H1 (cell line): ENCODE data around the gene CHST8. TPM values are rescaled to one million over a fixed set of nuclear protein-coding genes. Genes with fewer than 3 reads are reported as not detected.

Experiments
- CTCF ChIA-PET: fragments of 300-600 bp; sonication (Branson Sonifier 250); formaldehyde crosslinking; loops from one replicate; lab custom pipeline; 2021; ENCODE audit not compliant: partially characterized antibody; lab: Charles Lee
- POLR2A ChIA-PET: fragments of 300-600 bp; sonication (Branson Sonifier 250); formaldehyde crosslinking; loops from one replicate; lab custom pipeline; 2021; ENCODE audit warnings: inconsistent platforms; ENCODE audit not compliant: partially characterized antibody; lab: Charles Lee
- DNase-seq, 2 experiments: peaks; one replicate each; pipeline versions ENCODE4 v3.0.0 to v3.0.0-alpha.2; 2010 to 2022; ENCODE audit warnings: low spot score in 2 of 2, low read depth in 1 of 2, mixed read lengths in 1 of 2
- FAIRE-seq: peaks from 2 replicates; lab custom pipeline; 2011; peaks lifted over from hg19 to GRCh38; lab: Jason Lieb, UNC
- H2AFZ ChIP-seq: 2 replicates; pipeline ENCODE4 v1.8.1; 2012; ENCODE audit warnings: low read length, inconsistent platforms
- H2AK5ac ChIP-seq: 2 replicates; pipeline ENCODE4 v1.6.1; 2013; ENCODE audit warnings: low read depth, low read length
- H2BK120ac ChIP-seq: replicated peaks from 2 replicates; pipeline ENCODE3; 2013; ENCODE audit warnings: low read depth, low read length, inconsistent platforms
- H2BK12ac ChIP-seq: 2 replicates; pipeline ENCODE4 v1.6.1; 2013; ENCODE audit warnings: low read depth, low read length
- H2BK15ac ChIP-seq: 2 replicates; pipeline ENCODE4 v1.6.1; 2013; ENCODE audit warnings: low read length
- H2BK20ac ChIP-seq: 2 replicates; pipeline ENCODE4 v1.6.1; 2013; ENCODE audit warnings: low read length
- H2BK5ac ChIP-seq: 2 replicates; pipeline ENCODE4 v1.6.1; 2013; ENCODE audit warnings: low read depth, low read length
- H3K14ac ChIP-seq: 2 replicates; pipeline ENCODE4 v1.6.1; 2013; ENCODE audit warnings: inconsistent platforms; ENCODE audit not compliant: insufficient read length
- H3K18ac ChIP-seq: 2 replicates; pipeline ENCODE4 v1.6.1; 2013; ENCODE audit warnings: low read length; ENCODE audit errors: extremely low read depth
- H3K23ac ChIP-seq: 2 replicates; pipeline ENCODE4 v1.6.1; 2013; ENCODE audit warnings: inconsistent platforms; ENCODE audit not compliant: insufficient read length
- H3K23me2 ChIP-seq: 2 replicates; pipeline ENCODE4 v1.6.1; 2013; ENCODE audit warnings: low read depth, low read length
- H3K27ac ChIP-seq: 2 replicates; pipeline ENCODE4 v1.6.1; 2011; ENCODE audit warnings: low read depth, low read length, inconsistent platforms
- H3K27me3 ChIP-seq, 4 experiments: replicated peaks in 1 of 4; 1 replicate in 1 of 4; 2 replicates in 3 of 4; pipeline versions ENCODE4 v1.6.1 to v1.8.1; 2011 to 2013; ENCODE audit warnings: low read length in 3 of 4, mild to moderate bottlenecking in 3 of 4, inconsistent platforms in 2 of 4, mixed read lengths in 2 of 4, moderate library complexity in 1 of 4; ENCODE audit not compliant: control insufficient read depth in 3 of 4, insufficient read depth in 3 of 4; ENCODE audit errors: extremely low read depth in 1 of 4
- H3K36me3 ChIP-seq, 4 experiments: 2 replicates each; pipeline versions ENCODE4 v1.6.1 to v1.8.1; 2011 to 2013; ENCODE audit warnings: mild to moderate bottlenecking in 4 of 4, low read length in 3 of 4, moderate library complexity in 2 of 4, control low read depth in 1 of 4, inconsistent platforms in 1 of 4; ENCODE audit not compliant: insufficient read depth in 4 of 4, control insufficient read depth in 2 of 4
- H3K4ac ChIP-seq: replicated peaks from 2 replicates; pipeline ENCODE3; 2013; ENCODE audit warnings: low read length, low read depth, mixed read lengths, inconsistent platforms; ENCODE audit not compliant: insufficient read length
- H3K4me1 ChIP-seq, 4 experiments: replicated peaks in 1 of 4; 1 replicate in 1 of 4; 2 replicates in 3 of 4; pipeline versions ENCODE4 v1.6.1 to v1.8.1; 2011 to 2013; ENCODE audit warnings: low read length in 3 of 4, inconsistent platforms in 2 of 4, mixed read lengths in 1 of 4; ENCODE audit not compliant: insufficient read depth in 4 of 4, control insufficient read depth in 3 of 4
- H3K4me2 ChIP-seq, 2 experiments: 2 replicates each; pipeline versions ENCODE4 v1.6.1 to v1.8.1; 2011 to 2013; ENCODE audit warnings: low read depth in 2 of 2, low read length in 2 of 2, control low read depth in 1 of 2, inconsistent platforms in 1 of 2, mild to moderate bottlenecking in 1 of 2; ENCODE audit not compliant: insufficient read depth in 1 of 2
- H3K4me3 ChIP-seq, 4 experiments: fragments of 200-600, 300-600 bp in 1 of 4; sonication (generic), shearing (Covaris generic), sonication (Bioruptor Twin) in 1 of 4; 2 replicates each; pipeline versions ENCODE4 v1.5.1 to v1.8.1; 2011 to 2016; ENCODE audit warnings: low read length in 4 of 4, low read depth in 3 of 4, control low read depth in 2 of 4, inconsistent platforms in 2 of 4, mild to moderate bottlenecking in 2 of 4, mixed read lengths in 1 of 4, moderate library complexity in 1 of 4; ENCODE audit not compliant: insufficient read depth in 2 of 4; ENCODE audit errors: extremely low read depth in 1 of 4
- H3K56ac ChIP-seq: replicated peaks from 2 replicates; pipeline ENCODE3; 2013; ENCODE audit warnings: low read depth, mild to moderate bottlenecking, mixed read lengths, low read length, inconsistent platforms; ENCODE audit not compliant: insufficient read length
- H3K79me1 ChIP-seq: 2 replicates; pipeline ENCODE4 v1.6.1; 2013; ENCODE audit warnings: low read depth, low read length, control low read depth
- H3K79me2 ChIP-seq, 2 experiments: 2 replicates each; pipeline versions ENCODE4 v1.6.1 to v1.8.1; 2012 to 2013; ENCODE audit warnings: low read length in 2 of 2, mild to moderate bottlenecking in 2 of 2, inconsistent platforms in 1 of 2; ENCODE audit not compliant: insufficient read depth in 2 of 2, control insufficient read depth in 1 of 2
- H3K9ac ChIP-seq, 4 experiments: replicated peaks in 1 of 4; 1 replicate in 1 of 4; 2 replicates in 3 of 4; pipeline versions ENCODE4 v1.6.1 to v1.8.1; 2011 to 2013; ENCODE audit warnings: low read depth in 3 of 4, low read length in 3 of 4, control low read depth in 2 of 4, mild to moderate bottlenecking in 2 of 4, moderate library complexity in 2 of 4, inconsistent platforms in 1 of 4; ENCODE audit errors: extremely low read depth in 1 of 4
- H3K9me3 ChIP-seq, 2 experiments: 2 replicates each; pipeline versions ENCODE4 v1.6.1 to v1.8.1; 2012 to 2013; ENCODE audit warnings: mild to moderate bottlenecking in 2 of 2, moderate library complexity in 2 of 2, control low read depth in 1 of 2, inconsistent platforms in 1 of 2, low read depth in 1 of 2, low read length in 1 of 2, mixed read lengths in 1 of 2; ENCODE audit not compliant: insufficient read depth in 2 of 2
- H4K20me1 ChIP-seq, 2 experiments: replicated peaks in 1 of 2; 2 replicates each; pipeline versions ENCODE3 to v1.8.1; 2011 to 2013; ENCODE audit warnings: inconsistent platforms in 2 of 2, low read length in 2 of 2, mild to moderate bottlenecking in 1 of 2; ENCODE audit not compliant: insufficient read depth in 2 of 2, control insufficient read depth in 1 of 2
- H4K5ac ChIP-seq: 2 replicates; pipeline ENCODE4 v1.6.1; 2013; ENCODE audit warnings: low read length, low read depth, mixed read lengths, inconsistent platforms; ENCODE audit not compliant: insufficient read length
- H4K8ac ChIP-seq: 2 replicates; pipeline ENCODE4 v1.8.0; 2013; ENCODE audit warnings: mild to moderate bottlenecking, moderate library complexity, low read length, inconsistent platforms; ENCODE audit not compliant: insufficient read depth; ENCODE audit errors: extremely low read depth
- H4K91ac ChIP-seq: replicated peaks from 2 replicates; pipeline ENCODE3; 2013; ENCODE audit warnings: low read length, mixed read lengths, inconsistent platforms; ENCODE audit not compliant: insufficient read length
- CTBP2 ChIP-seq: IDR thresholded peaks from 2 replicates; pipeline ENCODE4 v1.7.0; 2011; ENCODE audit warnings: borderline replicate concordance, mild to moderate bottlenecking, moderate library complexity, mixed read lengths, low read length; ENCODE audit not compliant: insufficient read depth, insufficient read length
- CTCF ChIP-seq, 3 experiments: IDR thresholded peaks; 1 replicate in 2 of 3; 2 replicates in 1 of 3; pipeline versions ENCODE4 v1.5.1 to v1.6.1; 2011; ENCODE audit warnings: low read length in 3 of 3, mild to moderate bottlenecking in 3 of 3, inconsistent platforms in 2 of 3, low read depth in 1 of 3, moderate library complexity in 1 of 3; ENCODE audit not compliant: insufficient read depth in 1 of 3; ENCODE audit errors: control extremely low read depth in 1 of 3
- KDM1A ChIP-seq: fragments of 200-600, 300-600 bp; sonication (generic); IDR thresholded peaks from 2 replicates; pipeline ENCODE4 v1.7.1; 2016; ENCODE audit warnings: mild to moderate bottlenecking, low read length, borderline replicate concordance
- MAFK ChIP-seq: IDR thresholded peaks from 2 replicates; pipeline ENCODE4 v1.6.1; 2012; ENCODE audit warnings: low read depth, mild to moderate bottlenecking, improper control_type of control experiment, low read length
- POLR2AphosphoS5 ChIP-seq: IDR thresholded peaks from 2 replicates; pipeline ENCODE4 v1.6.1; 2011; ENCODE audit warnings: low read depth, low read length
- TCF12 ChIP-seq: IDR thresholded peaks from 2 replicates; pipeline ENCODE4 v1.6.1; 2011; ENCODE audit warnings: low read depth, mild to moderate bottlenecking, low read length
- ZNF274 ChIP-seq: IDR thresholded peaks from 2 replicates; pipeline ENCODE4 v1.7.0; 2012; ENCODE audit warnings: low read length, borderline replicate concordance; ENCODE audit errors: extremely low read depth
- WGBS, 2 experiments: shearing (Covaris generic) in 1 of 2; methylation state at CpG; one replicate each; pipeline versions ENCODE4 v1.1.6 to v1.1.7; 2013 to 2015; ENCODE audit warnings: low lambda C conversion rate in 2 of 2, mixed read lengths in 2 of 2, inconsistent platforms in 1 of 2, low coverage in 1 of 2, missing lambda C conversion rate in 1 of 2; ENCODE audit not compliant: insufficient replicate concordance in 2 of 2, insufficient coverage in 1 of 2, insufficient read length in 1 of 2; ENCODE audit errors: extremely low coverage in 1 of 2, missing lambda C conversion rate in 1 of 2; 5-methylcytosine and 5-hydroxymethylcytosine counted together
- polyA plus RNA-seq, 7 experiments: library from polyadenylated mRNA; depleted of rRNA in 3 of 7; stranded (reverse) in 5 of 7; unstranded in 2 of 7; fragments of >200 nt in 5 of 7; fragments of 200-250 nt in 2 of 7; gene quantifications; 1 replicate in 5 of 7; 2 replicates in 1 of 7; 4 replicates in 1 of 7; pipeline versions ENCODE4 v1.2.1 to v1.2.3, GENCODE V29; 2011 to 2013; ENCODE audit warnings: missing spikeins in 2 of 7, mixed read lengths in 2 of 7
- total RNA-seq: library from RNA; stranded (reverse); fragmentation: NEBNext Ultra II Directional; extraction: Animal tissue kit (Norgen Biotek cat#: 25700); gene quantifications from 2 replicates; pipeline ENCODE4 v1.2.1, GENCODE V29; 2021

Gene CHST8
- total and polyA plus RNA-seq, 2 of the 8 experiments (the other 6 are each of a cell fraction or from before 2014, with no cell fraction given) = 10.8 to 28.2 TPM

- H3K4me2 ChIP-seq = no peak overlapping the region
- H3K14ac ChIP-seq = no peak overlapping the region
- H2BK15ac ChIP-seq = no peak overlapping the region
- POLR2A ChIA-PET = no interaction called here
- H2AFZ ChIP-seq = no peak overlapping the region
- H3K9ac ChIP-seq = no peak overlapping the region
- CTCF ChIA-PET = interaction anchor here (1.0 kb wide), 1 partner anchor 14 kb away, joined by 3 read pairs; no protein-coding TSS in a partner anchor
- H3K27ac ChIP-seq = no peak overlapping the region
- H3K9me3 ChIP-seq = no peaks in the 10 kb centered on the region
- no peaks in the 10 kb centered on the region for H3K36me3 ChIP-seq
- FAIRE-seq = no peak
- no peak for DNase-seq
- H4K91ac ChIP-seq = no peak overlapping the region
- peaks cover 5% of the 10 kb centered on the region; the same call in 1 of the 2 replicates for H3K79me1 ChIP-seq
- no peak overlapping the region for H3K56ac ChIP-seq
- no peaks in the 10 kb centered on the region for H3K27me3 ChIP-seq
- no peak overlapping the region for H2BK20ac ChIP-seq
- H3K23me2 ChIP-seq = no peaks in the 10 kb centered on the region
- peaks cover 0 to 5% (median 2%) of the 10 kb centered on the region in 4 experiments; a peak in 3 of 7 replicates for H3K4me1 ChIP-seq
- WGBS, 2 experiments = 94% methylated on average over 15 of the region's 15 CpGs; no CpG with 5 or more reads in 1 of the 2 experiments
- H2AK5ac ChIP-seq = no peak overlapping the region
- H4K8ac ChIP-seq = no peak overlapping the region
- no peak overlapping the region for H2BK120ac ChIP-seq
- no peak overlapping the region for H3K23ac ChIP-seq
- no peak overlapping the region for H3K4ac ChIP-seq
- no peak overlapping the region for H3K4me3 ChIP-seq
- no peak overlapping the region for H3K18ac ChIP-seq
- H2BK12ac ChIP-seq = no peak overlapping the region
- H4K20me1 ChIP-seq = peaks cover 0 to 4% of the 10 kb centered on the region in 2 experiments
- H2BK5ac ChIP-seq = no peak overlapping the region
- H4K5ac ChIP-seq = no peak overlapping the region
- 0 out of 4 replicates have a peak, but pooled peaks cover 0 to 3% of the 10 kb centered on the region in 2 experiments for H3K79me2 ChIP-seq
- no peak for TF ChIP-seq CTBP2
- no peak for TF ChIP-seq CTCF (IDR thresholded peaks at IDR 0.05; ENCODE audit: control extremely low read depth in 1 of 3, insufficient read depth in 1 of 3, low read depth in 1 of 3, low read length in 3 of 3)
- TF ChIP-seq MAFK = no peak
- TF ChIP-seq TCF12 = no peak
- TF ChIP-seq KDM1A = no peak
- TF ChIP-seq ZNF274 = no peak
- TF ChIP-seq POLR2AphosphoS5 = no peak
Measured at GRCh38 chr19:33667141-33667650, 45.4 kb downstream of the CHST8 start.
